B cell (primary cell): ENCODE data around the gene JAK1. TPM values are rescaled to one million over a fixed set of nuclear protein-coding genes. Genes with fewer than 3 reads are reported as not detected.
A peak's percentile ranks its signal among the peaks of the same experiment; 100 is the strongest.

Source experiments
- ATAC-seq: fragments of 200-7000 bp; cut with Tn5 transposase; one replicate; pipeline ENCODE4 v1.10.0; 2021; ENCODE audit warnings: low read depth, mild to moderate bottlenecking, moderate number of reproducible peaks, moderate library complexity
- CTCF ChIA-PET: fragments of 350-600 bp; sonication (Branson Sonifier 250); formaldehyde crosslinking; loops from one replicate; lab custom pipeline; 2021; ENCODE audit warnings: antibody characterized with exemption, inconsistent platforms; lab: Charles Lee
- POLR2A ChIA-PET: fragments of 350-600 bp; sonication (Branson Sonifier 250); formaldehyde crosslinking; loops from one replicate; lab custom pipeline; 2021; ENCODE audit warnings: antibody characterized with exemption; lab: Charles Lee
- DNase-seq: peaks from one replicate; pipeline ENCODE4 v3.0.0; 2013
- H2AFZ ChIP-seq: 2 replicates; pipeline ENCODE4 v1.6.1; 2012; ENCODE audit warnings: mild to moderate bottlenecking, low read depth, low read length; ENCODE audit not compliant: insufficient read depth, poor library complexity, severe bottlenecking
- H3K27ac ChIP-seq, 2 donors: 1 replicate in 1 of 2; 2 replicates in 1 of 2; pipeline ENCODE4 v1.5.1; 2012 to 2013; ENCODE audit warnings: low read length in 2 of 2, mild to moderate bottlenecking in 2 of 2, moderate library complexity in 1 of 2
- H3K27me3 ChIP-seq, 4 experiments: fragments of 200-600 bp in 1 of 4; sonication (generic) in 1 of 4; replicated peaks in 1 of 4; 1 replicate in 2 of 4; 2 replicates in 2 of 4; pipeline versions ENCODE4 v1.6.1 to v1.7.0; 2013 to 2016; ENCODE audit warnings: low read length in 3 of 4, mild to moderate bottlenecking in 2 of 4, mixed read lengths in 1 of 4, moderate library complexity in 1 of 4; ENCODE audit not compliant: insufficient read depth in 4 of 4, control insufficient read depth in 3 of 4; ENCODE audit errors: control extremely low read depth in 1 of 4
- H3K36me3 ChIP-seq, 2 experiments: replicated peaks in 1 of 2; 1 replicate in 1 of 2; 2 replicates in 1 of 2; pipeline versions ENCODE4 v1.6.1 to v1.7.1; 2013; ENCODE audit warnings: low read length in 1 of 2; ENCODE audit not compliant: insufficient read depth in 2 of 2, control insufficient read depth in 1 of 2; ENCODE audit errors: control extremely low read depth in 1 of 2, extremely low read depth in 1 of 2
- H3K4me1 ChIP-seq, 2 donors: fragments of 200-600 bp in 1 of 2; sonication (generic) in 1 of 2; 1 replicate in 1 of 2; 2 replicates in 1 of 2; pipeline versions ENCODE4 v1.5.1 to v1.6.1; 2013 to 2017; ENCODE audit warnings: low read length in 2 of 2; ENCODE audit not compliant: control insufficient read depth in 2 of 2, insufficient read depth in 2 of 2
- H3K4me2 ChIP-seq: replicated peaks from 2 replicates; pipeline ENCODE3; 2012; ENCODE audit warnings: mild to moderate bottlenecking, low read depth, low read length; ENCODE audit not compliant: poor library complexity, severe bottlenecking
- H3K4me3 ChIP-seq, 5 experiments: fragments of 200-600 bp in 1 of 5; sonication (generic) in 1 of 5; 1 replicate in 3 of 5; 2 replicates in 2 of 5; pipeline versions ENCODE4 v1.5.1 to v1.7.0; 2011 to 2016; ENCODE audit warnings: low read length in 4 of 5, mild to moderate bottlenecking in 4 of 5, low read depth in 2 of 5, control low read depth in 1 of 5, moderate library complexity in 1 of 5; ENCODE audit not compliant: insufficient read depth in 1 of 5; ENCODE audit errors: control extremely low read depth in 1 of 5, extremely low read depth in 1 of 5
- H3K79me2 ChIP-seq: fragments of 200-600 bp; sonication (generic); one replicate; pipeline ENCODE4 v1.6.0; 2016; ENCODE audit warnings: low read length; ENCODE audit not compliant: control insufficient read depth, insufficient read depth
- H3K9ac ChIP-seq: fragments of 200-600 bp; sonication (generic); 2 replicates; pipeline ENCODE4 v1.6.1; 2017; ENCODE audit warnings: mild to moderate bottlenecking, low read length, moderate library complexity
- H3K9me3 ChIP-seq, 3 donors: one replicate each; pipeline versions ENCODE4 v1.6.1 to v1.7.1; 2013; ENCODE audit warnings: low read length in 2 of 3; ENCODE audit not compliant: control insufficient read depth in 2 of 3, insufficient read depth in 1 of 3; ENCODE audit errors: control extremely low read depth in 1 of 3
- H4K20me1 ChIP-seq: 2 replicates; pipeline ENCODE4 v1.6.0; 2012; ENCODE audit warnings: mild to moderate bottlenecking, low read length; ENCODE audit not compliant: insufficient read depth, control insufficient read depth, poor library complexity, severe bottlenecking
- H3K27ac Mint-ChIP-seq: one replicate; pipeline ENCODE4 v1.8.0; 2021; ENCODE audit warnings: mixed read lengths
- H3K27me3 Mint-ChIP-seq: one replicate; pipeline ENCODE4 v1.8.0; 2021; ENCODE audit warnings: mixed read lengths
- H3K4me1 Mint-ChIP-seq: one replicate; pipeline ENCODE4 v1.8.0; 2021; ENCODE audit warnings: mixed read lengths
- H3K4me3 Mint-ChIP-seq: one replicate; pipeline ENCODE4 v1.8.0; 2021; ENCODE audit warnings: mixed read lengths
- H3K9me3 Mint-ChIP-seq: one replicate; pipeline ENCODE4 v1.8.0; 2022; ENCODE audit warnings: mixed read lengths; ENCODE audit not compliant: insufficient read depth
- EZH2 ChIP-seq: IDR thresholded peaks from 2 replicates; pipeline ENCODE4 v1.6.1; 2012; ENCODE audit warnings: borderline replicate concordance, low read depth, mild to moderate bottlenecking, moderate library complexity, low read length; ENCODE audit not compliant: insufficient read depth, poor library complexity, severe bottlenecking
- WGBS: methylation state at CpG from one replicate; pipeline ENCODE4 v1.1.5; 2013; ENCODE audit warnings: missing lambda C conversion rate; ENCODE audit not compliant: insufficient coverage; 5-methylcytosine and 5-hydroxymethylcytosine counted together
- intact Hi-C: fragments of 100-400 bp; cut with micrococcal nuclease; formaldehyde crosslinking; loops from one replicate; pipeline ENCODE4 v1.10.0; 2022
- polyA plus RNA-seq: library from polyadenylated mRNA; depleted of rRNA; stranded (reverse); fragments of >200 nt; gene quantifications from 2 replicates; pipeline ENCODE4 v1.2.3, GENCODE V29; 2012
- total RNA-seq, 2 donors: library from RNA; stranded (reverse); fragments of 120-200 nt in 1 of 2; gene quantifications; 1 replicate in 1 of 2; 2 replicates in 1 of 2; pipeline versions ENCODE4 v1.2.3 to v1.2.4, GENCODE V29; 2013 to 2022
- TF ChIP-seq, protein P1 (sequence below): fragments of 200-600 bp; IDR thresholded peaks from one replicate; pipeline ENCODE4 v1.8.0; 2022; ENCODE audit warnings: antibody characterized with exemption, mild to moderate bottlenecking

JAK1 gene
- total and polyA plus RNA-seq, 2 donors (not counting 1 experiment from before 2014, with no cell fraction given), result 99.0 to 244 TPM

DNA sequence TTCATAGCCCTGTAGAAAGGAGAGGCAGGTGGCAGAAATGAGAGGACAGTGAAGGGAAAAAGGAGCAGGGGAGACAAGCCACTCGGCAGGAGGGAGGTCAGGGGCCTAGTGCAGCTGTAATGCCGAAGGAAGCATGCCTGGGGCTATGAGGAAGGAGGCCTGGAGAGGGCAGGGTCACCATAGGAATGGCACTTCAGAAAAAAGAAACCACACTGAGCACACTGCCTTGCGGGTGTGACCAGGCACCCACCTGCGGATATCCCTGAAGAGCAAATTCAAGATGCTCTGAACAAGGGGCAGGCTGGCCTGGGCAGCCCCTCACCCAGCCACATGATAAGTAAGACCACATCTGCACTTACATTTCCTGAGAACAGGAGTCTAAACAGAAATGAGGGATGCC lies 104.7 kb downstream of the JAK1 start:
- Histone ChIP-seq H3K36me3 (peaks cover 1 to 67% of the 10 kb centered on the region in 2 experiments), H3K4me2 (peak overlapping the region; percentile 43), H3K9ac (peak overlapping the region; percentile 27), H3K9me3 (no peaks in the 10 kb centered on the region), H4K20me1 (peaks cover 5% of the 10 kb centered on the region), H3K4me1 (peaks cover 51 to 57% of the 10 kb centered on the region in 2 donors), H2AFZ (no peak overlapping the region), H3K4me3 (no peak overlapping the region), H3K27me3 (no peaks in the 10 kb centered on the region), H3K79me2 (peaks cover 24% of the 10 kb centered on the region), H3K27ac (peak overlapping the region; percentile 21 to 74)
- ATAC-seq (no peak), DNase-seq (peak; percentile 50)
- Mint-ChIP-seq H3K27ac (peak overlapping the region; percentile 86), H3K27me3 (no peaks in the 10 kb centered on the region), H3K4me1 (peaks cover 58% of the 10 kb centered on the region), H3K9me3 (no peaks in the 10 kb centered on the region), H3K4me3 (peak overlapping the region; percentile 68)
- WGBS, result 60% methylated on average over 4 of the region's 4 CpGs
- CTCF ChIA-PET, result interaction anchor here (0.6 to 2.6 kb wide), 8 partner anchors 11 to 214 kb away, joined by 3 to 12 read pairs (median 4); no protein-coding TSS in a partner anchor
- TF ChIP-seq, protein P1, sequence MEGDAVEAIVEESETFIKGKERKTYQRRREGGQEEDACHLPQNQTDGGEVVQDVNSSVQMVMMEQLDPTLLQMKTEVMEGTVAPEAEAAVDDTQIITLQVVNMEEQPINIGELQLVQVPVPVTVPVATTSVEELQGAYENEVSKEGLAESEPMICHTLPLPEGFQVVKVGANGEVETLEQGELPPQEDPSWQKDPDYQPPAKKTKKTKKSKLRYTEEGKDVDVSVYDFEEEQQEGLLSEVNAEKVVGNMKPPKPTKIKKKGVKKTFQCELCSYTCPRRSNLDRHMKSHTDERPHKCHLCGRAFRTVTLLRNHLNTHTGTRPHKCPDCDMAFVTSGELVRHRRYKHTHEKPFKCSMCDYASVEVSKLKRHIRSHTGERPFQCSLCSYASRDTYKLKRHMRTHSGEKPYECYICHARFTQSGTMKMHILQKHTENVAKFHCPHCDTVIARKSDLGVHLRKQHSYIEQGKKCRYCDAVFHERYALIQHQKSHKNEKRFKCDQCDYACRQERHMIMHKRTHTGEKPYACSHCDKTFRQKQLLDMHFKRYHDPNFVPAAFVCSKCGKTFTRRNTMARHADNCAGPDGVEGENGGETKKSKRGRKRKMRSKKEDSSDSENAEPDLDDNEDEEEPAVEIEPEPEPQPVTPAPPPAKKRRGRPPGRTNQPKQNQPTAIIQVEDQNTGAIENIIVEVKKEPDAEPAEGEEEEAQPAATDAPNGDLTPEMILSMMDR, result no peak
- no peak for TF ChIP-seq EZH2
- intact Hi-C loops, result loop anchor here (5.0 kb wide), 2 partner anchors 36 to 561 kb away; partner anchors contain the start of genes LEPR and LEPROT
- POLR2A ChIA-PET, result no interaction called here

DNA sequence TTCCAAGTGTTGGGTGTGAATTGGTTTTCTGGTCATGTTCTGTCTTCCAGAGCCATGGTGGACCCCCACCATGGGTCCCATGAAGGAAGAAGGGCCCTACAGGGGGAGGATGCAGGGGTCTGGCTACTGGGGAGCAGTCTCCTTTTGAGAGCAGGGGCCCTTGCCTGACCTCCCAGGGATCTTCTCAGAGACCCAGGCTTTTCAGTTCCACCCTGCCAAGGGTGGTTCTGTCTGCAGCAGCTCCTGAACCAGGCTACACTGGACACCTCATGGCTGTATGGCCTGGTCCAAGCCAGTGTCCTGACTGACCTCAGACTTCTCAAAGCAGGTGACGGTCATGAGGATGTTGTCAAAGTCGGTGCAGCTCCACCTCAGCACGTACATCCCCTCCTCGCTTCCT lies 109.0 kb downstream of the JAK1 start:
- Histone ChIP-seq H2AFZ (no peak overlapping the region), H3K79me2 (peaks cover 19% of the 10 kb centered on the region), H3K27me3 (no peaks in the 10 kb centered on the region), H3K36me3 (peaks cover 2 to 88% of the 10 kb centered on the region in 2 experiments), H3K27ac (no peak overlapping the region), H3K4me2 (no peak overlapping the region), H3K9ac (no peak overlapping the region), H3K4me3 (no peak overlapping the region), H4K20me1 (peaks cover 5% of the 10 kb centered on the region), H3K9me3 (no peaks in the 10 kb centered on the region), H3K4me1 (peaks cover 17 to 18% of the 10 kb centered on the region in 2 donors)
- Mint-ChIP-seq H3K27ac (no peak overlapping the region), H3K9me3 (no peaks in the 10 kb centered on the region), H3K4me1 (peaks cover 22% of the 10 kb centered on the region), H3K4me3 (no peak overlapping the region), H3K27me3 (no peaks in the 10 kb centered on the region)
- CTCF ChIA-PET, result interaction anchor here (1.2 kb wide), 1 partner anchor 207 kb away, joined by 5 read pairs; no protein-coding TSS in a partner anchor
- TF ChIP-seq, protein P1, result no peak
- TF ChIP-seq EZH2, result no peak
- POLR2A ChIA-PET, result no interaction called here
- no peak for DNase-seq
- WGBS, result 100% methylated on average over 4 of the region's 4 CpGs
- no peak for ATAC-seq
- intact Hi-C loops, result no loop called here
